Testis (tissue), 2 donors: ENCODE results near the gene UBASH3B.

Experiments
- POLR2A ChIP-seq: fragments of 450-650 bp; IDR thresholded peaks from one replicate; pipeline ENCODE4 v1.6.1; 2017; ENCODE audit warnings: antibody characterized with exemption, mild to moderate bottlenecking, moderate library complexity
- TF ChIP-seq, protein P1 (sequence below), 3 experiments: fragments of 450-650 bp in 2 of 3; fragments of 200-600 bp in 1 of 3; sonication (generic) in 1 of 3; IDR thresholded peaks; one replicate each; pipeline ENCODE4 v1.5.1; 2016 to 2019; ENCODE audit warnings: antibody characterized with exemption in 3 of 3, mild to moderate bottlenecking in 2 of 3, moderate library complexity in 1 of 3

DNA sequence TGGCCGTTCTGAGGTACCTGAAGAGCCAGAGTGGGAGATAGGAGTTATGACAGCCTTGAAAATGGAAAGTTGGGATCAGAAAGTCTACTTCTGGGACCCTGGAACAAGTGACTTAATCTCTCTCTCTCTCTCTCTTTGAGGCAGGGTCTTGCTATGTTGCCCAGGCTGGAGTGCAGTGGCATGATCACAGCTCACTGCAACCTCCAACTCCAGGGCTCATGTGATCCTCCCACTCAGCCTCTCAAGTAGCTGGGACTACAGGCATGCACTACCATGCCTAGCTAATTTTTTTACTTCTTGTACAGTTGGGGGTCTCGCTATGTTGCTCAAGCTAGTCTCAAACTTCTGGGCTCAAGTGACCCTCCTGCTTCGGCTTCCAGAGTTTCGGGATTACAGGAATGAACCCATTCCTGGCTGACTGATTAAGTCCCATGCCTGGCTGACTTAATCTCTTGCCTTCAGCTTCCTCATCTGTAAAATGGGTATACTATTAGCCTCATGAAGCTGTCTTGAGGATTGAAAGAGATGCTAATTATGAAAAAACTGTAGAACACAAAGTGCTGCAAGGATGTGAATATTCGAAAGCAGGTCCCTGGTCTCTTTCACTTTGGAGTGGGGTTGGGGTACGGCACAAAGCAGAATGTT lies 87.7 kb downstream of the UBASH3B start:
- TF ChIP-seq, protein P1, sequence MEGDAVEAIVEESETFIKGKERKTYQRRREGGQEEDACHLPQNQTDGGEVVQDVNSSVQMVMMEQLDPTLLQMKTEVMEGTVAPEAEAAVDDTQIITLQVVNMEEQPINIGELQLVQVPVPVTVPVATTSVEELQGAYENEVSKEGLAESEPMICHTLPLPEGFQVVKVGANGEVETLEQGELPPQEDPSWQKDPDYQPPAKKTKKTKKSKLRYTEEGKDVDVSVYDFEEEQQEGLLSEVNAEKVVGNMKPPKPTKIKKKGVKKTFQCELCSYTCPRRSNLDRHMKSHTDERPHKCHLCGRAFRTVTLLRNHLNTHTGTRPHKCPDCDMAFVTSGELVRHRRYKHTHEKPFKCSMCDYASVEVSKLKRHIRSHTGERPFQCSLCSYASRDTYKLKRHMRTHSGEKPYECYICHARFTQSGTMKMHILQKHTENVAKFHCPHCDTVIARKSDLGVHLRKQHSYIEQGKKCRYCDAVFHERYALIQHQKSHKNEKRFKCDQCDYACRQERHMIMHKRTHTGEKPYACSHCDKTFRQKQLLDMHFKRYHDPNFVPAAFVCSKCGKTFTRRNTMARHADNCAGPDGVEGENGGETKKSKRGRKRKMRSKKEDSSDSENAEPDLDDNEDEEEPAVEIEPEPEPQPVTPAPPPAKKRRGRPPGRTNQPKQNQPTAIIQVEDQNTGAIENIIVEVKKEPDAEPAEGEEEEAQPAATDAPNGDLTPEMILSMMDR (IDR thresholded peaks at IDR 0.05) = no peak
- no peak for TF ChIP-seq POLR2A
